Upper lobe of right lung (tissue), 1 donor: ENCODE data around the gene ABCC4. TPM values are rescaled to one million over a fixed set of nuclear protein-coding genes. Genes with fewer than 3 reads are reported as not detected.

ENCODE experiments used
- ATAC-seq: fragments of 200-7000 bp; cut with Tn5 transposase; one replicate; pipeline ENCODE4 v1.9.1; 2020; ENCODE audit warnings: mild to moderate bottlenecking, moderate library complexity
- DNase-seq: peaks from one replicate; pipeline ENCODE4 v3.0.0-alpha.2; 2020
- H3K27ac ChIP-seq: fragments of 200-600 bp; one replicate; pipeline ENCODE4 v1.8.0; 2022
- H3K27me3 ChIP-seq: fragments of 200-600 bp; one replicate; pipeline ENCODE4 v1.8.0; 2022; ENCODE audit warnings: mild to moderate bottlenecking
- H3K36me3 ChIP-seq: fragments of 200-600 bp; one replicate; pipeline ENCODE4 v1.8.0; 2022
- H3K4me1 ChIP-seq: fragments of 200-600 bp; one replicate; pipeline ENCODE4 v1.8.0; 2022
- H3K4me3 ChIP-seq: fragments of 200-600 bp; one replicate; pipeline ENCODE4 v1.8.0; 2022; ENCODE audit warnings: mild to moderate bottlenecking
- H3K9me3 ChIP-seq: fragments of 200-600 bp; one replicate; pipeline ENCODE4 v1.8.0; 2022
- intact Hi-C: fragments of 100-400 bp; cut with DNase I; formaldehyde crosslinking; loops from one replicate; pipeline ENCODE4 v1.11.0; 2022
- total RNA-seq: library from RNA; stranded (reverse); fragmentation: NEBNext Ultra II Directional; extraction: Animal tissue kit (Norgen Biotek cat#: 25700); gene quantifications from one replicate; pipeline ENCODE4 v1.2.1, GENCODE V29; 2021
- TF ChIP-seq, protein P1 (sequence below): fragments of 200-600 bp; IDR thresholded peaks from one replicate; pipeline ENCODE4 v1.8.0; 2022; ENCODE audit warnings: antibody characterized with exemption
- donor health status: DM: no; HTN: yes; CAD: no; lungs with severe emphysema.

ABCC4 gene
- total RNA-seq, 1 donor from 2014 or later, result 28.1 TPM

DNA sequence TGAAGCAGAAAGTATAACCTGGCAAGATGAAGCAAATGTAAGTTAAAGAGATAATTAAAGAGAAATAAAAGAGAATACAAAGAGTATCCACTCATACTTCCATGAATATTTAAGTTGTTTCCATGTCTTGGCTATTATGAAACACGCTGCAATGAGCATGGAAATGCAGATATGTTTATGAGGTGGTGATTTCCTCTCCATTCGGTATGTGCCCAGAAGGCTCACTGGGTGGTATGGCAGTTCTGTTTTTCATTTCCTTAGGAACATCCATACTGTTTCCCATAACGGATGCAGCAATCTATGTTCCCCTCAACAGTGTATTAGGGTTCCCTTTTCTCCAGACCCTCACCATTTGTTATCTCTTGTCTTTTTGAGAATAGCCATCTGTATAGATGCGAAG lies 316.3 kb downstream of the ABCC4 start:
- DNase-seq, result no peak
- TF ChIP-seq, protein P1, sequence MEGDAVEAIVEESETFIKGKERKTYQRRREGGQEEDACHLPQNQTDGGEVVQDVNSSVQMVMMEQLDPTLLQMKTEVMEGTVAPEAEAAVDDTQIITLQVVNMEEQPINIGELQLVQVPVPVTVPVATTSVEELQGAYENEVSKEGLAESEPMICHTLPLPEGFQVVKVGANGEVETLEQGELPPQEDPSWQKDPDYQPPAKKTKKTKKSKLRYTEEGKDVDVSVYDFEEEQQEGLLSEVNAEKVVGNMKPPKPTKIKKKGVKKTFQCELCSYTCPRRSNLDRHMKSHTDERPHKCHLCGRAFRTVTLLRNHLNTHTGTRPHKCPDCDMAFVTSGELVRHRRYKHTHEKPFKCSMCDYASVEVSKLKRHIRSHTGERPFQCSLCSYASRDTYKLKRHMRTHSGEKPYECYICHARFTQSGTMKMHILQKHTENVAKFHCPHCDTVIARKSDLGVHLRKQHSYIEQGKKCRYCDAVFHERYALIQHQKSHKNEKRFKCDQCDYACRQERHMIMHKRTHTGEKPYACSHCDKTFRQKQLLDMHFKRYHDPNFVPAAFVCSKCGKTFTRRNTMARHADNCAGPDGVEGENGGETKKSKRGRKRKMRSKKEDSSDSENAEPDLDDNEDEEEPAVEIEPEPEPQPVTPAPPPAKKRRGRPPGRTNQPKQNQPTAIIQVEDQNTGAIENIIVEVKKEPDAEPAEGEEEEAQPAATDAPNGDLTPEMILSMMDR, result no peak
- intact Hi-C loops, result no loop called here

DNA sequence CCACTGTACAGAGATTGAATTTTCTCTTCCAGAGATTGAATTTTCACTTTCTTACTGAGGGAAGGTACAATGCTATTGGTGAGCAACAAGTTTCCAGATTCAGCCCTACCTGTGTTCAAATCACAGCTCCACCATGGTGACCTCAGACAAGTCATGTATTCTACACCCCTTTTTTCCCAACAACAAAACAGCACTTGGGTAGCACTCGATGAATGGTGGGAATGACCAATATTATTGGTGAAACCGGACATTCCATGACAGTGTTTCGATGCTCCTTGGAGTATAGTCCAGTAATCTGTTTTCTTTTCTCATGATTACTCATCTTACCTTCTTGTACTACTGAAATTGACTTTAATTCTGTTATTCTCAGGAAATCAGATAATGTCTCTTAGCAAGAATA lies 322.7 kb downstream of the ABCC4 start:
- ATAC-seq, result no peak
- no peaks in the 10 kb centered on the region for H3K36me3 ChIP-seq
- no peaks in the 10 kb centered on the region for H3K27me3 ChIP-seq
- no peak overlapping the region for H3K4me3 ChIP-seq
- H3K9me3 ChIP-seq, result no peaks in the 10 kb centered on the region
- DNase-seq, result no peak
- no peak overlapping the region for H3K27ac ChIP-seq
- intact Hi-C loops, result no loop called here
- TF ChIP-seq, protein P1, result no peak
- no peaks in the 10 kb centered on the region for H3K4me1 ChIP-seq

More for the DNA sequence above, 316.3 kb downstream of the ABCC4 start:
- no peaks in the 10 kb centered on the region for H3K4me1 ChIP-seq
- H3K36me3 ChIP-seq, result no peaks in the 10 kb centered on the region
- no peaks in the 10 kb centered on the region for H3K27me3 ChIP-seq
- ATAC-seq, result no peak
- H3K4me3 ChIP-seq, result no peak overlapping the region
- H3K9me3 ChIP-seq, result no peaks in the 10 kb centered on the region
- no peak overlapping the region for H3K27ac ChIP-seq

DNA sequence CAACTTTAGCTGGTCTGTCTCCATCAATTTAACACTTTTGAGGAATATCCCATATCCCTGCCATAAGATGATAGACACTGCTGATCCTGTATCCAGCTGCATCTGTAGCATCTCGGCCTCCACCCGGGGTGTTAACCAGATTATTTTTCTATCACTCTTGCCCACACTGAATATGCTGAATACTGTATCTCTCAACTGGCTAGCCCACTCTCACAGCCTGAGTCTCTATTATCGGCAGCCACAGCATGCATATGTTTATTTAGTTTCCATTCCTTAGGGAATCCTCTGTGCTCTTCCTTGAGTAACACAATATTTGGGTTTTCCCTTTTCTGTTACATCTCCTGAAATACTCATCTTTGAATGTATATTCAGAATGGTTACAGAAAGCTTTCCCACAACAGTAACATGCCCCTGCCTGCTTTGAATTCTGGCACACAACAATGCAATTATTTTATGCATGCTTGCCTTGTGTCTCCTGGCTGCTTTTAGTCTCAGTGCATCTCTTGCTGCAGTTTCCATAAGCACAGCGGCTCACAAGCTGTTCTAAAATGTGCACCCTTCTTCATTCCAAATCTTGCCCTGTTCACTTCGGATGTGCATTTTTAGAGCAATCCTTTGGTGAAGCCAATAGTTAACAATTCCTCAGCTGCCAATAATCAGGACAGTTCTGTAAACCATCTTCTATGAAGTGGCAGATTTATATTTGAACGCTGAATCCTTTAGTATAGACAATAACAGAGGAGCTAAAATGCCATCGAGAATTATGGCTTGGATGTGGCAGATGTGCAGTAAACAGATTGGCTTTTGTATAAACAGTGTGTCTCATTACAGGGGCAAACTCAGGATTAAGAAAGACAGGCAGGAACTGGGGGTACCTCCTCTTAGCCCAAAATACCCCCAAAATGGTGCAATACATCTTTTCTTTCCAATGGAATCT lies 327.0 kb downstream of the ABCC4 start:
- Histone ChIP-seq H3K4me3 (no peak overlapping the region), H3K9me3 (no peaks in the 10 kb centered on the region), H3K27ac (no peak overlapping the region), H3K27me3 (peaks cover 21% of the 10 kb centered on the region), H3K36me3 (no peaks in the 10 kb centered on the region), H3K4me1 (no peaks in the 10 kb centered on the region)
- intact Hi-C loops, result no loop called here
- ATAC-seq (no peak), DNase-seq (no peak)
- TF ChIP-seq, protein P1, result no peak

DNA sequence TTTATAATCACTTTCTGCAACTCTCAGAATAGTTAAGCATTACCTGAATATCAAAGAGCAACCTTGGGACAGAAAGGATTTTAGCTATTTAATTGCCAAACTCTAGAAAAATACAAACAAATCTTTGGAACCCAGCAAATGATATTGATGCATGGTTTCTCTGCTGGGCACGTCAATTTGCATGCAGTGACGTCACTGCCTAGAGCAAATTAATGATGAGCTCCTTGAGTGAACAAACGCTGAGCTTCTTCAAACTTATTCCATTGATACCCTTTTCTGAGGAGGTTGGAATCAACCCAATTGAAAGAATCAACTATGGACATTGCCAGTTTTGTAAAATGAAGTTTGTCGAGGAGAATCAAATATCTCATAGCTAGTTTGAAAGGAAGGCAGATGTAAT lies 329.0 kb downstream of the ABCC4 start:
- H3K36me3 ChIP-seq, result no peaks in the 10 kb centered on the region
- no peak overlapping the region for H3K4me3 ChIP-seq
- no peak overlapping the region for H3K27ac ChIP-seq
- intact Hi-C loops, result no loop called here
- DNase-seq (no peak), ATAC-seq (no peak)
- TF ChIP-seq, protein P1, result no peak
- H3K9me3 ChIP-seq, result no peaks in the 10 kb centered on the region
- H3K4me1 ChIP-seq, result peaks cover 10% of the 10 kb centered on the region
- H3K27me3 ChIP-seq, result peaks cover 37% of the 10 kb centered on the region
